HG03457 (cell line): Measurements from ENCODE around the gene BEGAIN.

Experiments used
- ATAC-seq: cut with Tn5 transposase; IDR thresholded peaks from one replicate; pipeline ENCODE4 v1.9.1; 2021; ENCODE audit warnings: moderate number of reproducible peaks; ENCODE audit not compliant: unreplicated experiment

The BEGAIN gene

GRCh38 chr14:100583245-100583644 is 4.0 kb downstream of the BEGAIN start:
- ATAC-seq: no peak

- no peak for ATAC-seq
These were observed 4.6 kb downstream of the BEGAIN start for GRCh38 chr14:100582496-100583165.

DNA sequence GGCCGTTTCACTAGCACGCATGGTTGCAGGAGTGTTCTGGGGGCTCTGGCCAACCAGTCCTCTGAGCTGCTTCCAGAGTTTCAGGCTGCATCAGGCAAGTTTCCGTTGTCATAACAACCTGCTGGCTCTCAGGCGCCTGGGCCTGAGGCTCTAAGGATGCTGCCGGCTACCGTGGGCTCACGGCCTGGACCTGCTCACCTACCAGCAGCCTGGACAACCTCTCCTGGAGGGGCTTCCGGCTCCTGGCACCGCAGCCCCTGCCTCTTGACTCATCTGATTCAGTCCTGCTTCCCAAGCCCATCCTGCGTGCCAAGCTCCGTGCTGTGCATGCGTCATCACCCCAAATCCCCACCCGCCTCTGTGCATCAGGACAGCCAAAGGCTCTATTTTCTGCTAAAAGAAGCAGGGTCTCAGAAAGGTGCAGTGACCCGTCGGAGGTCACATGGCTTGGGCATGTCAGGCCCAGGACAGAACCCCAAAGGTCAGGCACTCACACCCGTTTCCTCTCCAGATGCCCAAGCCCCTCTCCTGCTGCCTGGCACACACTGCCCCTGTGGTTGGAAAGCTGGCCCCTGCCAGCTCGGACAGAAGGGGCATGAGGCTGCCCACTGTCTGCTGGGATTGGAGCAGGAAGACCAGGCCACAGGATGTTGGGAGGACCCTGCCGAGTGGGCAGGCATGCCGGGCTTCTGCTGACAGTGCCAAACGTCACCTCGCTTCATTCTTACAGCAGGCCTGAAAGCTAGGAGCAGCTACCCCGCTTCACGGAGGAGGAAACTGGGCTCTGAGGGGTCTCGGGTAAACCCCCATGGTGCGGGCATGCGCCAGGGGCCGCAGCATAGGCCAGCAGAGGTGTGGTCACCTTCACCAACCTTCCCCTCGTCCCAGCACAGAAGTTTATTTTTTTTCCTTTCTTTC is 5.7 kb downstream of the BEGAIN start:
- no peak for ATAC-seq

DNA sequence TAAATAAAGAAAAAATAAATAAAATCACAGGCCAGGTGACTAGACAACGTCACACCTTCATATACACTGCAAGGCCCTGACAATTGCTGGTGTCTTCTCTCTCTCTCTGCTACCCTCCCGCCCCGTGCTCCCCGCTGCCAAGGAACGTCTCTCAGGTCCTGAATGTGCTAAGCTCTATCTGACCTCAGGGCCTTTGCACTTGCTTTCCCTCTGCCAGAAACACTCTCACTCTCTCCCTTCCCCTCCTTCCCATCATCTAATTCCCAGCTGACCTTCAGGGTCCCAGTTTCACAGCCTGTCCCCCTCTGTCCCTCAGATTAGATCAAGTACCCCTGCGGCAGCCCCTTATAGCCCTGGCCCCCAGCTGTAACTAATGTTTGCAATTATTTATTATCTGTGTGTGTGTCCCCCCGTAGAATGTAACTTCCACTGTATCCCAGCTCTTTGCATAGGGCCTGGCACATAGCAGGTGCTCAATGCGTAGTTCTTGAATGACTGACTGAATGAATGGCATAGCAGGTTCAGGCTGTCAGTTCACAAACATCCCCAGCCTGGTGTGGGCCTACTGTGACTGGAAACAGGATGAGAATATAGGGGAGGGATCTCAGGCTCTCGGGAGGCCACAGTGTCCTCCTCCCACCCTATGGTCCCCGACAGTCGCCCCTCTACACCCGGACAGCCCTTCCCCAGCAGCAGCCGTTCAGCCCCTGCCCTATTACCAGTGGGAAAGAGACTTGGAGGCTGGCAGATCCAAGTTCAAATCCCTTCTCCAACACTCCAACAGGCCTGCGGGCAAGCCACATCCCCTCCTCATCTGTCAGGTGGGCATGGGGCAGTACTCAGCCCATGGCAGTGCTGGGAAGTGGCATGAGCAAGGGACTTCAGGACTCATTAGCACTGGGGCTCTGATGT is 6.6 kb downstream of the BEGAIN start:
- ATAC-seq: no peak

DNA sequence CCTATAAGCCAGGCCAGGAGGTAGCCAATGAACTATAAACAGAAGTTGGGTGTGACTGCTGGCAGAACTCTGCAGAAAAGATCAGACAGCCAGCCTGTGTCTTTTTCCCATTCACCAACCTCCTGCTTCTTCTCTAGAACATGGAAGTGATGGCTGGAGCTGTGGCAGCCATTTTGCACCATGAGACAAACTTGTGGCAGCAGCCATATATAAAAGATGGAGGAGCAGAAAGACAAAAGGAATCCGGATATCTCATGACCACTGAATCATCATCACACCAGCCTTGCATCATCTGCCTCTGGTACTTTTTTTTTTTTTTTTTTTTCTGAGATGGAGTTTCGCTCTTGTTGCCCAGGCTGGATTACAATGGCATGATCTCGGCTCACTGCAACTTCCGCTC is 8.7 kb downstream of the BEGAIN start:
- ATAC-seq: no peak

GRCh38 chr14:100577986-100578431 is 9.2 kb downstream of the BEGAIN start:
- ATAC-seq: no peak

GRCh38 chr14:100577321-100577985 is 9.8 kb downstream of the BEGAIN start:
- ATAC-seq: no peak

DNA sequence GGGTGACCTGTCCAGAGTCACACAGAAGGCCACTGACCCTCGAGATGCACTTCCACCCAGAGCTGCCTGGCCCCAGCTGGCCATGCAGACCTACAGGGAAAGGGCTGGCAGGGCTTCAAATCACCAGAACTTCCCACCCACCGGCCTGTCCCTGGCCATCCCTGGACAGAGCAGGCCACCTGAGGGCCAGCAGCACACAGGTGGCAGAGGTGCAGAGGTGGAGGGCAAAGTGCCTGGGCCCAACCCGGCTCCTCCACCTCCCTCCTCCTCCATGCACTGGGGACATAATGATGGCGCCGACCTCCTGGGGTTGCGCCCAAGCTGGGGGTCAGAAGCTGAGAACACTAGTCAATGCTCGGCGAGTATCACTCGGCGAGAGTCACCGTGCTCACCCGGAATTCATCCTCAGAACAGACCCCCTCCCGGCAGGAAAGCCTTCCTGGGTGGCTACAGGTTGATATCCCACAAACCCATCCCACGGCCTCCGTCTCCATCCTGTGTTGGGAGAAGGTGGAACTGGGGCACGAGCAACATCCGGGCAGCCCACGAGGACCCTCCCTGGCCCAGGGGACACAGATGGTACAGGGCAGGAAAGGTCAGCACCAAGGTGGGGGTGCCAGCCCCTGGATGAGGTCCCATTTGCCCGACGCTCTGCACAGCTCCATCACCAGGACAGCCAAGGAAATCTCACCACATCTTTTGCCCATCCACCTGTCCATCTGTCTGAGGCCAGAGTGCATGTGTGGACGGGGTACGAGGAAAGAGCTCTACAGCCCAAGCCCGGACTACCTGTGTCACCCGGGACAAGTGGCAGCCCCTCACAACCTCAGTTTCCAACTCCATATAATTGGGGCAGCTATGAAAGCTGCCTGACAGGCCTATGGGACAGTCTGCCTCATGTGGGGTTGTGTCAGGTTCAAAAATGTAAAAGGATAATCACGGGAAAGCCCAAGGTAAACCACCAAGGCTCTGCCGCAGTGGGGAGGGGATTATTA is 10.8 kb downstream of the BEGAIN start:
- no peak for ATAC-seq

GRCh38 chr14:100575266-100575995 is 11.8 kb downstream of the BEGAIN start:
- ATAC-seq: no peak

DNA sequence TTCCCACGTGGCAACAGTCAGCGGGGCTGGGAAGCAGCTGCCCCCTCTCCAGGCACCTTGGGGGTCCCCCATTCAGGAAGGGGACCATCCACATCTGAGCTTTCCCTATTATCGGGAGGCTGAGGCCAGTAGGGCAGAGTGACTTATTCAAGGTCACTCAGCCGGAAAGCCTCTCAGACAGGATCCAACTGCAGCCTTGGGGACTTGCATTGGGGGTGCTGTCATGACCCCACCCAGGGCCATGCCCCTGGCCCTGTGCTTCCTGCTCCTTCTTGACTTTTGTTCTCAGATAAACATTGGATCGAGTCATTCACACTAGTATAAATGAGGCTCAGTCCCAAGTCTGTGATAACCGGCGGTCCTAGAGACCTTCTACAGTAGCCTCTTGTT is 12.6 kb downstream of the BEGAIN start:
- no peak for ATAC-seq

DNA sequence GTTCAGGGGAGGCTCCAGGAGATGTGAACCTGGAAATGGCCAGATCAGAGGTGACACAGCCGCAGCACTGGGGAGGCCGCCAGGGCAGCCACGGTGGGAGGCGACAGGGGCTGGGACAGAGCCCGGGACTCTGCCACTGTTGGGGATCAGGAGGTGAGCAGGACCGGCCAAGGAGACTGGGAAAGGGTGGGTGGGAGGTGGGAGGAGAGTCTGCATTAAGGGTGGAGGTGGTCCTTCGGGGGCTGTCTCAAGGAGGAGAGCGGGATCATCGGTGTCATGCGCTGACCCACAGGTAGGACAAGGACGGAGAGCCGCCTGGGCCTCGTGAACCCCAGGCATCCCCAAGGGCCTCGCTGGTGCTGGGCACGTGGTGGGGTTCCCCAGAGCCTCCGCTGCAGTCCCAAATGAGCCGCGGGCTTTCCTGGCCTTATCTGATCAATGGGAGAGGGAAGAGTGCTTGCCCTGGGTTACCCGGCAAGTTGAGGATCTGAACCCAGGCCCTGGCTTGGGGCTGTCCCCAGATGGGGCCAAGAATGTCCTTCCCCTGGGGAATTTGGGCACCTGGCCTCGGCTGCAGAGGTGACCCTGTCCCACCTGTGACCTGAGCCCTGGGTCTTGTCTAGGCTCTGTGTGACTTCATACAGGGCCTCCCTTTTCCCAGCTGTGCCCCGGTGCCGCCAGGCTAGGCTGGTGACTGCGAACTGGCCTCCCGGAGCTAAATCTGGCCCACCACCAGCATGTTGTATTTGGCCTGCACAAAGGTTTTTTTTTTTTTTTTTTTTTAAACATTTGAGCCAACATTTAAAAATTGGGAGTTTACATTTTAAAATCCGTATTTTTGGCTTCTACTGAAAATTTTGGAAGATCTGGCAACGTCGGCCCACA is 13.2 kb downstream of the BEGAIN start:
- ATAC-seq: no peak

DNA sequence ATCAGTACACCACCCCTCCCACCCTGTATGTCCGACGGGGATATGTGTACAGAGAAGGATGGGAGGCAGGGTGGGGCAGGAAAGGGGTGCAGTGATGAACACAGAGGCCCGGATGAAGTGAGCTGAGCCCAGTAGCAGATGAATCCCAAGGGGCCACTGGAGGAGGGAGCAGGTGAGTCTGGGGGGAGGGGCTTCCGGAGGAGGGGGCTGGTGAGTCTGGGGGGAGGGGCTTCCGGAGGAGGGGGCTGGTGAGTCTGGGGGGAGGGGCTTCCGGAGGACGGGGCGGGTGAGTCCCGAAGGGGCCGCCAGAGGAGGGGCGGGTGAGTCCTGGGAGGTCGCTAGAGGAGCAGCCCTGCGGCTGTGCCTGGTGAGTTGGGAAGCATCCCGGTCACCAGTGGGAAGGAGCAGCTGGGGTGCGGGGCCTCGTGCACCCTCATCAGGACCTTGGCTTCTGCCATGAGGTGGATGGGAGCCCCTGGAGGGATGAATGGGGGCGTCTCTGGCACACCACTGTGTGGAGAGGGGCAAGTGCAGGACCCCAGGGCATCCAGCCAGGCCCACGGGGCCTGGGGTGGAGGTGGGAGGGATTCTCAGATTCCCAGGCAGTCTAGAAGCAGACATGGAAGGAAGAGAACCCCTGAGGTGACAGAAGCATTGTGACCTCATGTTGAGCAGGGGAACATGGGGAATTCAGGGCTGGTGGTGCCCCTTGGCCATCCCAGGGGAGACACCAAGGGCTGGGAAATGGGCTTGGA is 14.0 kb downstream of the BEGAIN start:
- no peak for ATAC-seq

DNA sequence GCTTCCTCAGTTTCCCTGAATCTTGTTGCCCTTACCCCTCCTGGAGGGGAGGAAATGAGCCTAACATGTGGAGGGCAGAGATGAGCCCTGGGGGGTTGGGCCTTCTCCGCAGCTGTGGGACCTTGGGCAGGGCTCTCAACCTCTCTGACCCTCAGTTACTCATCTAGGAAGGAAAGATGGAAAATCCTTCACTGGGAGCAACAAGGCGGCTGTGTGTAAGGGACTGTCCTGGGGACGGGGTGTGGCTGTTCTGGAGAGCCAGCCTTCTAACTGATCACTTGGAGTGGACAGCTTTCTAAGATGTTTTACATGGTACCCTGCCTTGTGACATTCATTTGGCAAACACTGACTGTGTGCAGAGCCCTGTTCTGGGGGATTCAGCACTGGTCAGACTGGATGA is 14.7 kb downstream of the BEGAIN start:
- ATAC-seq: no peak

- ATAC-seq: no peak
These were observed 15.4 kb downstream of the BEGAIN start for GRCh38 chr14:100571837-100572236.

DNA sequence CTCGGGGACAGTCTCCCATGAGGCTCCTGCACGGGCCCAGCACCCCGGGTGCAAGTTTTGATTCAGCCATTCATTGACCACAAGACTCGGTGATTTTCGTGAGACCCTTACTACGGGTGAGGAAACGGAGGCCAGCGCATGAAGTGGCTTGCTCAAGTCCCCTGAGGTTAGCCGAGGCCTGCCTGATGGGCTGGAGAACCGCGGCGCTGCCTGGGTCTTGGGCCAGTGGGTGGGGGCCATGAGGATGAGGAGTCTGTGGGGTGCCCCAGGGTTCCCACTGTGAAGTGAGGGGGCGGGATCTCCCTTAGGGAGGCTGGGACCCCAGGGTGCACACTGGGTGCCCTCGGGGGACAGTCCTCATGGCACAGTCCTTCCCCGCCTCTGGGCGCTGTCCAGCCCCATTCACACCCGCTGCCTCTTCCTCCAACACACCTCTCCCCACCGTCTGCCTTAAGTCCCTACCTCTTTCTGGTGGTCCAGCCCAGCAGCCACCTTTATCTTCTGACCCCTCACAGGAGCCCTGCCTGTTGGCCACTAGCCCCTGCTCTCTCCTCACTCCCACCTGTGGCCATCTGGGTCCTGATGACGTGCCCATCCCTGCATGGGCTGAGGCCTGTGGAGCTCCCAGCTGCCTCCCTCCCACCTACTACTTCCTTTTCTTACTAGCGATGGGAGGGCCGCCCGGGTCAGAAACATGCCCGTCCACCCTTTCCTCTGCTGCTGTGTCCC is 16.3 kb downstream of the BEGAIN start:
- no peak for ATAC-seq

GRCh38 chr14:100569734-100570286 is 17.4 kb downstream of the BEGAIN start:
- ATAC-seq: no peak
